ENCODE results near the gene NDUFS2.

Gene NDUFS2

GRCh38 chr1:161206411-161207140, 4.4 kb downstream of the NDUFS2 start:
- H3K4me1 ChIP-seq (ENCODE audit: control insufficient read depth, low read depth, low read length) = peaks cover 2% of the 10 kb centered on the region
- no peak overlapping the region for H3K27ac ChIP-seq (ENCODE audit: low read depth, low read length)
- peaks cover 4% of the 10 kb centered on the region for H3K79me1 ChIP-seq (ENCODE audit: low read length)
- no CpG with 5 or more reads among the region's 12 CpGs for WGBS (ENCODE audit: extremely low coverage, insufficient coverage, low lambda C conversion rate)
- H2BK5ac ChIP-seq (ENCODE audit: low read length) = no peak overlapping the region
- no peak for DNase-seq
- H3K4me2 ChIP-seq (ENCODE audit: low read length) = no peak overlapping the region
- H2AK5ac ChIP-seq (ENCODE audit: low read length) = no peak overlapping the region
- no peak overlapping the region for H2BK15ac ChIP-seq (replicated peaks; ENCODE audit: low read depth)
- no peak overlapping the region for H4K8ac ChIP-seq (ENCODE audit: low read depth, low read length)
- H3K36me3 ChIP-seq (ENCODE audit: control insufficient read depth, insufficient read depth, low read length) = peaks cover 6% of the 10 kb centered on the region
- H4K5ac ChIP-seq (ENCODE audit: low read length) = no peak overlapping the region
- H3K18ac ChIP-seq (ENCODE audit: low read length) = no peak overlapping the region
- peaks cover 3% of the 10 kb centered on the region for H3K79me2 ChIP-seq (ENCODE audit: control insufficient read depth, insufficient read depth, low read length)
- no peak overlapping the region for H2BK120ac ChIP-seq (ENCODE audit: low read depth, low read length)
- H3K27me3 ChIP-seq (ENCODE audit: insufficient read depth, low read length, poor library complexity) = no peaks in the 10 kb centered on the region
- no peak overlapping the region for H3K4ac ChIP-seq (ENCODE audit: low read depth, low read length)
- H3K56ac ChIP-seq (ENCODE audit: low read length) = no peak overlapping the region
- H3K4me3 ChIP-seq (ENCODE audit: low read length) = no peak overlapping the region
- no peak overlapping the region for H3K9ac ChIP-seq (ENCODE audit: low read length)
- H3K23ac ChIP-seq (ENCODE audit: low read length) = no peak overlapping the region

- DNase-seq = no peak
- no peak overlapping the region for H2BK120ac ChIP-seq (ENCODE audit: low read depth, low read length)
- H3K4me2 ChIP-seq (ENCODE audit: low read length) = no peak overlapping the region
- peaks cover 3% of the 10 kb centered on the region for H3K79me2 ChIP-seq (ENCODE audit: control insufficient read depth, insufficient read depth, low read length)
- H3K36me3 ChIP-seq (ENCODE audit: control insufficient read depth, insufficient read depth, low read length) = peaks cover 7% of the 10 kb centered on the region
- no peak overlapping the region for H3K4me3 ChIP-seq (ENCODE audit: low read length)
- no peak overlapping the region for H3K18ac ChIP-seq (ENCODE audit: low read length)
- no peak overlapping the region for H3K23ac ChIP-seq (ENCODE audit: low read length)
- H2BK15ac ChIP-seq (replicated peaks; ENCODE audit: low read depth) = no peak overlapping the region
- no peak overlapping the region for H2AK5ac ChIP-seq (ENCODE audit: low read length)
- H3K79me1 ChIP-seq (ENCODE audit: low read length) = peaks cover 4% of the 10 kb centered on the region
- H4K8ac ChIP-seq (ENCODE audit: low read depth, low read length) = no peak overlapping the region
- H3K27me3 ChIP-seq (ENCODE audit: insufficient read depth, low read length, poor library complexity) = no peaks in the 10 kb centered on the region
- no CpG with 5 or more reads among the region's 8 CpGs for WGBS (ENCODE audit: extremely low coverage, insufficient coverage, low lambda C conversion rate)
- H3K4ac ChIP-seq (ENCODE audit: low read depth, low read length) = no peak overlapping the region
- no peak overlapping the region for H3K56ac ChIP-seq (ENCODE audit: low read length)
- no peak overlapping the region for H3K9ac ChIP-seq (ENCODE audit: low read length)
- H3K4me1 ChIP-seq (ENCODE audit: control insufficient read depth, low read depth, low read length) = peaks cover 2% of the 10 kb centered on the region
- H4K5ac ChIP-seq (ENCODE audit: low read length) = no peak overlapping the region
- H3K27ac ChIP-seq (ENCODE audit: low read depth, low read length) = no peak overlapping the region
- no peak overlapping the region for H2BK5ac ChIP-seq (ENCODE audit: low read length)
Observed at GRCh38 chr1:161207173-161207572, 5.0 kb downstream of the NDUFS2 start.

GRCh38 chr1:161209790-161210409, 7.7 kb downstream of the NDUFS2 start:
- no peak overlapping the region for H3K23ac ChIP-seq (ENCODE audit: low read length)
- no peak overlapping the region for H4K5ac ChIP-seq (ENCODE audit: low read length)
- H3K36me3 ChIP-seq (ENCODE audit: control insufficient read depth, insufficient read depth, low read length) = peaks cover 15% of the 10 kb centered on the region
- WGBS (ENCODE audit: extremely low coverage, insufficient coverage, low lambda C conversion rate) = no CpG with 5 or more reads among the region's 11 CpGs
- no peak overlapping the region for H2BK15ac ChIP-seq (replicated peaks; ENCODE audit: low read depth)
- no peaks in the 10 kb centered on the region for H3K79me1 ChIP-seq (ENCODE audit: low read length)
- no peak overlapping the region for H2AK5ac ChIP-seq (ENCODE audit: low read length)
- H3K27me3 ChIP-seq (ENCODE audit: insufficient read depth, low read length, poor library complexity) = no peaks in the 10 kb centered on the region
- no peaks in the 10 kb centered on the region for H3K79me2 ChIP-seq (ENCODE audit: control insufficient read depth, insufficient read depth, low read length)
- no peak overlapping the region for H3K27ac ChIP-seq (ENCODE audit: low read depth, low read length)
- H3K56ac ChIP-seq (ENCODE audit: low read length) = peak overlapping the region; percentile 17
- peak; percentile 93 for DNase-seq
- peaks cover 2% of the 10 kb centered on the region for H3K4me1 ChIP-seq (ENCODE audit: control insufficient read depth, low read depth, low read length)
- H3K4ac ChIP-seq (ENCODE audit: low read depth, low read length) = no peak overlapping the region
- H3K4me3 ChIP-seq (ENCODE audit: low read length) = no peak overlapping the region
- H4K8ac ChIP-seq (ENCODE audit: low read depth, low read length) = no peak overlapping the region
- no peak overlapping the region for H3K18ac ChIP-seq (ENCODE audit: low read length)
- peak overlapping the region; percentile 30 for H3K9ac ChIP-seq (ENCODE audit: low read length)
- H3K4me2 ChIP-seq (ENCODE audit: low read length) = no peak overlapping the region
- H2BK120ac ChIP-seq (ENCODE audit: low read depth, low read length) = no peak overlapping the region
- no peak overlapping the region for H2BK5ac ChIP-seq (ENCODE audit: low read length)

- Histone ChIP-seq H2BK5ac (ENCODE audit: low read length) (no peak overlapping the region), H3K4ac (ENCODE audit: low read depth, low read length) (no peak overlapping the region), H3K4me3 (ENCODE audit: low read length) (no peak overlapping the region), H3K79me2 (ENCODE audit: control insufficient read depth, insufficient read depth, low read length) (no peaks in the 10 kb centered on the region), H3K27ac (ENCODE audit: low read depth, low read length) (no peak overlapping the region), H2BK15ac (replicated peaks; ENCODE audit: low read depth) (no peak overlapping the region), H3K4me2 (ENCODE audit: low read length) (no peak overlapping the region), H3K23ac (ENCODE audit: low read length) (no peak overlapping the region), H2AK5ac (ENCODE audit: low read length) (no peak overlapping the region), H4K5ac (ENCODE audit: low read length) (no peak overlapping the region), H3K18ac (ENCODE audit: low read length) (no peak overlapping the region), H3K27me3 (ENCODE audit: insufficient read depth, low read length, poor library complexity) (no peaks in the 10 kb centered on the region), H3K9ac (ENCODE audit: low read length) (no peak overlapping the region), H3K79me1 (ENCODE audit: low read length) (no peaks in the 10 kb centered on the region), H4K8ac (ENCODE audit: low read depth, low read length) (no peak overlapping the region), H2BK120ac (ENCODE audit: low read depth, low read length) (no peak overlapping the region), H3K56ac (ENCODE audit: low read length) (no peak overlapping the region), H3K4me1 (ENCODE audit: control insufficient read depth, low read depth, low read length) (peaks cover 2% of the 10 kb centered on the region), H3K36me3 (ENCODE audit: control insufficient read depth, insufficient read depth, low read length) (peaks cover 14% of the 10 kb centered on the region)
- no peak for DNase-seq
- no CpG with 5 or more reads among the region's 9 CpGs for WGBS (ENCODE audit: extremely low coverage, insufficient coverage, low lambda C conversion rate)
Observed at GRCh38 chr1:161214369-161214768, 12.2 kb downstream of the NDUFS2 start.

GRCh38 chr1:161215076-161215475, 12.9 kb downstream of the NDUFS2 start, which contains the start of gene FCER1G:
TSS of gene FCER1G (plus strand) at chr1:161215295. CDS start at chr1:161215322, 27 bp downstream.
- no peak for DNase-seq
- no peak within 1 kb of the TSS for H3K18ac ChIP-seq (ENCODE audit: low read length)
- H3K36me3 ChIP-seq (ENCODE audit: control insufficient read depth, insufficient read depth, low read length) = peaks cover 14% of the 10 kb centered on the region
- no peak within 1 kb of the TSS for H3K4ac ChIP-seq (ENCODE audit: low read depth, low read length)
- no peak within 1 kb of the TSS for H2BK15ac ChIP-seq (replicated peaks; ENCODE audit: low read depth)
- no peak within 1 kb of the TSS for H3K27ac ChIP-seq (ENCODE audit: low read depth, low read length)
- H3K9ac ChIP-seq (ENCODE audit: low read length) = no peak within 1 kb of the TSS
- no peak within 1 kb of the TSS for H4K5ac ChIP-seq (ENCODE audit: low read length)
- no peaks in the 10 kb centered on the region for H3K79me1 ChIP-seq (ENCODE audit: low read length)
- no peak within 1 kb of the TSS for H2AK5ac ChIP-seq (ENCODE audit: low read length)
- H4K8ac ChIP-seq (ENCODE audit: low read depth, low read length) = no peak within 1 kb of the TSS
- no peak within 1 kb of the TSS for H2BK5ac ChIP-seq (ENCODE audit: low read length)
- no peak within 1 kb of the TSS for H3K56ac ChIP-seq (ENCODE audit: low read length)
- no peak within 1 kb of the TSS for H3K4me2 ChIP-seq (ENCODE audit: low read length)
- WGBS (ENCODE audit: extremely low coverage, insufficient coverage, low lambda C conversion rate) = no CpG with 5 or more reads among the region's 10 CpGs
- no peaks in the 10 kb centered on the region for H3K27me3 ChIP-seq (ENCODE audit: insufficient read depth, low read length, poor library complexity)
- no peak within 1 kb of the TSS for H3K23ac ChIP-seq (ENCODE audit: low read length)
- no peak within 1 kb of the TSS for H3K4me3 ChIP-seq (ENCODE audit: low read length)
- peaks cover under 1% of the 10 kb centered on the region for H3K4me1 ChIP-seq (ENCODE audit: control insufficient read depth, low read depth, low read length)
- no peaks in the 10 kb centered on the region for H3K79me2 ChIP-seq (ENCODE audit: control insufficient read depth, insufficient read depth, low read length)
- H2BK120ac ChIP-seq (ENCODE audit: low read depth, low read length) = no peak within 1 kb of the TSS
